Renal cortical epithelial cell (primary cell): Measurements from ENCODE around the gene KLHDC4. TPM values are rescaled to one million over a fixed set of nuclear protein-coding genes. Genes with fewer than 3 reads are reported as not detected.

Source experiments
- DNase-seq: peaks from one replicate; pipeline ENCODE4 v3.0.0-alpha.2; 2011; ENCODE audit warnings: low read depth
- total RNA-seq: library from RNA; depleted of rRNA; stranded (reverse); fragments of >200 nt; gene quantifications from 2 replicates; pipeline ENCODE4 v1.2.3, GENCODE V29; 2014

KLHDC4 gene
- total RNA-seq, 1 donor from 2014 or later = 29.2 TPM

DNA sequence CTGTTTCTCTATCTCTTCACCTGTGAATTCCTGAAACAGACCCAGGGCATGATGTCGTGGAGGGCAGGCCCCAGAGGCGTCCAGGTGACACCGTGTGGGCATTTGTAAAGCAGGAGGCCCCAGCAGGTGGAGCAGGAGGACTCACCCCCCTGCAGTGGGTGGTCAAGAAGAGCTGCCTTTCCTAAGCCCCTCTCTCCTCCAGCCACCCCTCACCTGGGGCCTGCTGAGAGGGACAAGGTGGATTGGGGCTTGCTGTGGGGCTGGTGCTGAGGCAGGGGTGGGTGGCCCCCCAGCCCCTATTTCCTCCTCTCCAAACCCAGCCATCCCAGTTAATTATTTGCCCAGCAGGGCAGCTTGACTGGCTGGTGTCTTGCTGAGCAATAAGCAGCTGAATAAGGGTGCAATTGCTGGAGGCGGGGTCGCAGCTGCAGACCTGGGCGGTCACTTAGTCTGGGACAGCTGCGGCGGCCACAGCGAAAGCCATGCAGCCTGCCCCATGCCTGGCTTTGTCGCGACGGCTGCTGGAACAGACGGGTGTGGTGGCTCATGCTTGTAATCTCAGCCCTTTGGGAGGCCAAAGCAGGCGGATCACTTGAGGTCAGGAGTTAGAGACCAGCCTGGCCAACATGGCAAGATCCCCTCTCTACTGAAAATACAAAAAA is 107.1 kb downstream of the KLHDC4 start:
- no peak for DNase-seq

Other genes with a start within 250 kb of the KLHDC4 start
- gene JPH3, start 163.5 kb downstream of the KLHDC4 start, total RNA-seq = 0.35 and 0.50 TPM in 2 replicates
- 16.1 and 20.9 TPM in 2 replicates for gene SLC7A5, start 103.5 kb upstream of the KLHDC4 start, total RNA-seq
- gene CA5A, start 170.5 kb upstream of the KLHDC4 start, total RNA-seq = not detected in 2 replicates
- gene BANP, start 185.4 kb upstream of the KLHDC4 start, total RNA-seq = 15.8 and 27.9 TPM in 2 replicates